B cell (primary cell): ENCODE results near the gene CYP4F11.

ENCODE experiments used
- CTCF ChIP-seq: fragments of 200-600 bp; IDR thresholded peaks from one replicate; pipeline ENCODE4 v1.8.0; 2022; ENCODE audit warnings: antibody characterized with exemption, mild to moderate bottlenecking
- EZH2 ChIP-seq: IDR thresholded peaks from 2 replicates; pipeline ENCODE4 v1.6.1; 2012; ENCODE audit warnings: borderline replicate concordance, low read depth, mild to moderate bottlenecking, moderate library complexity, low read length; ENCODE audit not compliant: insufficient read depth, poor library complexity, severe bottlenecking

GRCh38 chr19:15874821-15875474 lies 59.4 kb downstream of the CYP4F11 start:
- TF ChIP-seq CTCF (no peak), EZH2 (no peak)
